Measurements from ENCODE around the gene DOK6. TPM values are rescaled to one million over a fixed set of nuclear protein-coding genes. Genes with fewer than 3 reads are reported as not detected.
A peak's percentile ranks its signal among the peaks of the same experiment; 100 is the strongest.

Gene DOK6
- total and polyA plus RNA-seq, 2 donors (not counting 3 experiments of a cell fraction or from before 2014, with no cell fraction given), result under 0.01 TPM; not detected in 1

GRCh38 chr18:69567813-69568488 is 167.3 kb downstream of the DOK6 start:
- H3K36me3 ChIP-seq (ENCODE audit: control insufficient read depth in 2 of 2, extremely low read depth in 1 of 2, insufficient read depth in 2 of 2, low read length in 2 of 2), result no peaks in the 10 kb centered on the region
- dilution Hi-C loops (cut with MboI; ENCODE audit: extremely low pct_ligation_motif_present, low sequenced_read_pairs) (no loop called here), intact Hi-C loops (cut with micrococcal nuclease) (no loop called here)
- H3K4me1 ChIP-seq (ENCODE audit: control insufficient read depth, extremely low read depth, insufficient read depth, low read length), result no peaks in the 10 kb centered on the region
- ChIA-PET POLR2A (no interaction called here), CTCF (no interaction called here)
- H3K79me2 ChIP-seq (ENCODE audit: control insufficient read depth, insufficient read depth, low read length), result no peaks in the 10 kb centered on the region
- H3K4me3 ChIP-seq (replicated peaks in 1 of 3; ENCODE audit: insufficient read depth in 1 of 3, low read depth in 1 of 3, low read length in 3 of 3), result no peak overlapping the region
- H3K9ac ChIP-seq (replicated peaks; ENCODE audit: extremely low read depth, insufficient read depth, low read length), result no peak overlapping the region
- H3K9me1 ChIP-seq (replicated peaks; ENCODE audit: control insufficient read depth, extremely low read depth, insufficient read depth, low read length), result no peaks in the 10 kb centered on the region
- H4K20me1 ChIP-seq (replicated peaks; ENCODE audit: control insufficient read depth, extremely low read depth, insufficient read depth, low read length), result no peaks in the 10 kb centered on the region
- FAIRE-seq (no peak), DNase-seq (ENCODE audit: low read depth, low spot score) (peak; percentile 19)
- no peaks in the 10 kb centered on the region for H3K9me3 ChIP-seq (replicated peaks; ENCODE audit: control insufficient read depth, insufficient read depth, low read length)
- no peaks in the 10 kb centered on the region for H3K27me3 ChIP-seq (ENCODE audit: control insufficient read depth in 2 of 2, insufficient read depth in 2 of 2, low read length in 2 of 2)
- no peak overlapping the region for H2AFZ ChIP-seq (ENCODE audit: low read depth, low read length)
- no peak overlapping the region for H3K27ac ChIP-seq (ENCODE audit: insufficient read depth, low read depth, low read length)
- no TSS peak for BruUV-seq (replicated peaks)
- H3K4me2 ChIP-seq (ENCODE audit: insufficient read depth, low read length), result no peak overlapping the region
- TF ChIP-seq GATA2 (IDR thresholded peaks at IDR 0.05; ENCODE audit: insufficient read depth, insufficient read length, low read depth, low read length), result no peak
- no peak for TF ChIP-seq POLR2AphosphoS5 (IDR thresholded peaks at IDR 0.05; ENCODE audit: insufficient read depth, low read depth, low read length)
- no peak for TF ChIP-seq JUN (IDR thresholded peaks at IDR 0.05; ENCODE audit: borderline replicate concordance, insufficient read depth, insufficient read length, low read depth)
- TF ChIP-seq EZH2 (IDR thresholded peaks at IDR 0.05; ENCODE audit: borderline replicate concordance, low read depth, low read length, severe bottlenecking), result no peak
- TF ChIP-seq MAX (IDR thresholded peaks at IDR 0.05; ENCODE audit: insufficient read depth, insufficient read length), result no peak
- TF ChIP-seq CTCF (IDR thresholded peaks at IDR 0.05; ENCODE audit: extremely low read depth in 1 of 2, insufficient read depth in 1 of 2, low read depth in 1 of 2, low read length in 2 of 2), result no peak
- no peak for TF ChIP-seq FOS (IDR thresholded peaks at IDR 0.05; ENCODE audit: borderline replicate concordance, insufficient read depth, low read length)
- TF ChIP-seq MYC (IDR thresholded peaks at IDR 0.05; ENCODE audit: low read depth, low read length), result no peak
- TF ChIP-seq POLR2A (IDR thresholded peaks at IDR 0.05; ENCODE audit: low read depth, low read length), result no peak

All from endothelial cell of umbilical vein (primary cell).